Small intestine (tissue), 7 donors: ENCODE data around the gene PLEKHA8. TPM values are rescaled to one million over a fixed set of nuclear protein-coding genes. Genes with fewer than 3 reads are reported as not detected.

Experiments
- DNase-seq, 2 donors: peaks; one replicate each; pipeline versions ENCODE4 v3.0.0 to v3.0.0-alpha.2; 2013
- FAIRE-seq: peaks from 2 replicates; lab custom pipeline; 2012; peaks lifted over from hg19 to GRCh38; lab: Jason Lieb, UNC
- H3K27ac ChIP-seq, 3 donors: one replicate each; pipeline ENCODE4 v1.5.1; 2013; ENCODE audit warnings: low read length in 2 of 3, mild to moderate bottlenecking in 2 of 3, control low read depth in 1 of 3, inconsistent platforms in 1 of 3, low read depth in 1 of 3, moderate library complexity in 1 of 3
- H3K27me3 ChIP-seq, 3 donors: one replicate each; pipeline ENCODE4 v1.6.1; 2013; ENCODE audit warnings: low read length in 3 of 3, inconsistent platforms in 1 of 3; ENCODE audit not compliant: control insufficient read depth in 3 of 3, insufficient read depth in 3 of 3
- H3K36me3 ChIP-seq, 3 donors: one replicate each; pipeline ENCODE4 v1.6.1; 2013; ENCODE audit warnings: low read length in 3 of 3, inconsistent platforms in 1 of 3, low read depth in 1 of 3, mild to moderate bottlenecking in 1 of 3, moderate library complexity in 1 of 3; ENCODE audit not compliant: control insufficient read depth in 3 of 3, insufficient read depth in 2 of 3
- H3K4me1 ChIP-seq, 3 donors: one replicate each; pipeline ENCODE4 v1.6.1; 2013; ENCODE audit warnings: low read length in 2 of 3, inconsistent platforms in 1 of 3, low read depth in 1 of 3, mild to moderate bottlenecking in 1 of 3, moderate library complexity in 1 of 3; ENCODE audit not compliant: control insufficient read depth in 3 of 3, insufficient read depth in 2 of 3
- H3K4me3 ChIP-seq, 3 donors: one replicate each; pipeline ENCODE4 v1.5.1; 2013; ENCODE audit warnings: low read length in 3 of 3, control low read depth in 1 of 3, inconsistent platforms in 1 of 3, low read depth in 1 of 3, mild to moderate bottlenecking in 1 of 3, moderate library complexity in 1 of 3
- H3K9me3 ChIP-seq, 2 donors: one replicate each; pipeline ENCODE4 v1.6.1; 2013; ENCODE audit warnings: low read depth in 1 of 2, low read length in 1 of 2; ENCODE audit not compliant: control insufficient read depth in 2 of 2, insufficient read depth in 1 of 2
- whole genome bisulfite sequencing, 3 donors: extraction: QIAGEN DNeasy Blood & Tissue Kit; methylation state at CpG; one replicate each; pipeline ENCODE4 v1.1.7; 2013; 5-methylcytosine and 5-hydroxymethylcytosine counted together
- polyA plus RNA-seq, 4 donors: library from polyadenylated mRNA; stranded (reverse) in 3 of 4; unstranded in 1 of 4; fragments of 200-250 nt in 3 of 4; fragments of 120-200 nt in 1 of 4; gene quantifications; one replicate each; pipeline versions ENCODE4 v1.2.1 to v1.2.3, GENCODE V29; 2013
- donor health status: healthy with polysubstance abuse.
- donor health status: control.
- donor health status: control.
- donor health status: Bipolar disorder and iron deficiency.
- donor health status: healthy.

The PLEKHA8 gene
- polyA plus RNA-seq, 4 donors: 3.8 to 5.0 (median 4.4) TPM

GRCh38 chr7:30038196-30038980 is 10.2 kb downstream of the PLEKHA8 start:
- Histone ChIP-seq H3K9me3 (no peaks in the 10 kb centered on the region), H3K4me3 (no peak overlapping the region), H3K27ac (no peak overlapping the region), H3K36me3 (no peaks in the 10 kb centered on the region), H3K4me1 (peaks cover 0 to 5% (median 0%) of the 10 kb centered on the region in 3 donors), H3K27me3 (no peaks in the 10 kb centered on the region)
- DNase-seq (no peak), FAIRE-seq (no peak)
- WGBS, 3 donors: 77 to 96% (median 94%) methylated on average over 3 of the region's 3 CpGs

GRCh38 chr7:30040938-30041337 is 12.7 kb downstream of the PLEKHA8 start:
- no peaks in the 10 kb centered on the region for H3K27me3 ChIP-seq
- no peaks in the 10 kb centered on the region for H3K9me3 ChIP-seq
- H3K4me1 ChIP-seq: peaks cover 0 to 5% (median 0%) of the 10 kb centered on the region in 3 donors
- no peak overlapping the region for H3K4me3 ChIP-seq
- peaks cover under 1 to 3% (median 3%) of the 10 kb centered on the region in 3 donors for H3K36me3 ChIP-seq
- H3K27ac ChIP-seq: no peak overlapping the region
- FAIRE-seq (no peak), DNase-seq (no peak)

- no peaks in the 10 kb centered on the region for H3K27me3 ChIP-seq
- DNase-seq (no peak), FAIRE-seq (no peak)
- H3K4me3 ChIP-seq: no peak overlapping the region
- no peak overlapping the region for H3K27ac ChIP-seq
- 88 to 94% (median 90%) methylated on average over 4 of the region's 4 CpGs for WGBS, 3 donors
- peaks cover 0 to 5% (median 0%) of the 10 kb centered on the region in 3 donors for H3K4me1 ChIP-seq
- H3K9me3 ChIP-seq: no peaks in the 10 kb centered on the region
- peaks cover 3 to 5% (median 3%) of the 10 kb centered on the region in 3 donors for H3K36me3 ChIP-seq
Observed at GRCh38 chr7:30041526-30042269, 13.5 kb downstream of the PLEKHA8 start.

- DNase-seq (no peak), FAIRE-seq (no peak)
- 88 to 96% (median 91%) methylated on average over 3 of the region's 3 CpGs for WGBS, 3 donors
- peaks cover 0 to 5% (median 5%) of the 10 kb centered on the region in 3 donors for H3K4me1 ChIP-seq
- H3K36me3 ChIP-seq: peaks cover 3 to 9% (median 4%) of the 10 kb centered on the region in 3 donors
- H3K4me3 ChIP-seq: no peak overlapping the region
- no peaks in the 10 kb centered on the region for H3K9me3 ChIP-seq
- no peak overlapping the region for H3K27ac ChIP-seq
- H3K27me3 ChIP-seq: no peaks in the 10 kb centered on the region
Observed at GRCh38 chr7:30046127-30046770, 18.0 kb downstream of the PLEKHA8 start.

- Histone ChIP-seq H3K4me1 (peaks cover 0 to 5% (median 5%) of the 10 kb centered on the region in 3 donors), H3K9me3 (no peaks in the 10 kb centered on the region), H3K36me3 (peaks cover 3 to 15% (median 4%) of the 10 kb centered on the region in 3 donors), H3K27ac (no peak overlapping the region), H3K27me3 (no peaks in the 10 kb centered on the region), H3K4me3 (no peak overlapping the region)
- WGBS, 3 donors: 64 to 85% (median 81%) methylated on average over 2 of the region's 2 CpGs
- no peak for DNase-seq
- FAIRE-seq: no peak
Observed at GRCh38 chr7:30047124-30047523, 18.9 kb downstream of the PLEKHA8 start.

- peaks cover 3 to 17% (median 6%) of the 10 kb centered on the region in 3 donors for H3K36me3 ChIP-seq
- no peaks in the 10 kb centered on the region for H3K27me3 ChIP-seq
- no peaks in the 10 kb centered on the region for H3K9me3 ChIP-seq
- H3K4me3 ChIP-seq: no peak overlapping the region
- no peak overlapping the region for H3K27ac ChIP-seq
- no peak for DNase-seq
- H3K4me1 ChIP-seq: peaks cover 0 to 5% (median 0%) of the 10 kb centered on the region in 3 donors
- FAIRE-seq: no peak
- 82 to 93% (median 87%) methylated on average over 2 of the region's 2 CpGs for WGBS, 3 donors
Observed at GRCh38 chr7:30048582-30048981, 20.4 kb downstream of the PLEKHA8 start.

GRCh38 chr7:30049173-30049572 is 21.0 kb downstream of the PLEKHA8 start:
- FAIRE-seq (no peak), DNase-seq (peak; percentile 26 to 29)
- H3K27ac ChIP-seq: no peak overlapping the region
- no peaks in the 10 kb centered on the region for H3K27me3 ChIP-seq
- 90 to 93% (median 91%) methylated on average over 4 of the region's 4 CpGs for WGBS, 3 donors
- H3K4me1 ChIP-seq: peaks cover 0 to 5% (median 0%) of the 10 kb centered on the region in 3 donors
- H3K36me3 ChIP-seq: peaks cover 3 to 17% (median 6%) of the 10 kb centered on the region in 3 donors
- H3K9me3 ChIP-seq: no peaks in the 10 kb centered on the region
- no peak overlapping the region for H3K4me3 ChIP-seq

GRCh38 chr7:30053068-30053467 is 24.9 kb downstream of the PLEKHA8 start:
- WGBS, 3 donors: 89 to 96% (median 92%) methylated on average over 3 of the region's 3 CpGs
- Histone ChIP-seq H3K4me3 (no peak overlapping the region), H3K27ac (no peak overlapping the region), H3K36me3 (peaks cover 0 to 10% (median 4%) of the 10 kb centered on the region in 3 donors), H3K4me1 (peaks cover 0 to 5% (median 0%) of the 10 kb centered on the region in 3 donors), H3K9me3 (no peaks in the 10 kb centered on the region), H3K27me3 (no peaks in the 10 kb centered on the region)
- FAIRE-seq (no peak), DNase-seq (no peak)
